HG03520 (cell line): Measurements from ENCODE around the gene NME2.

Experiments
- ATAC-seq: cut with Tn5 transposase; IDR thresholded peaks from one replicate; pipeline ENCODE4 v1.9.1; 2021; ENCODE audit warnings: mild to moderate bottlenecking, moderate library complexity; ENCODE audit not compliant: unreplicated experiment

NME2 gene

DNA sequence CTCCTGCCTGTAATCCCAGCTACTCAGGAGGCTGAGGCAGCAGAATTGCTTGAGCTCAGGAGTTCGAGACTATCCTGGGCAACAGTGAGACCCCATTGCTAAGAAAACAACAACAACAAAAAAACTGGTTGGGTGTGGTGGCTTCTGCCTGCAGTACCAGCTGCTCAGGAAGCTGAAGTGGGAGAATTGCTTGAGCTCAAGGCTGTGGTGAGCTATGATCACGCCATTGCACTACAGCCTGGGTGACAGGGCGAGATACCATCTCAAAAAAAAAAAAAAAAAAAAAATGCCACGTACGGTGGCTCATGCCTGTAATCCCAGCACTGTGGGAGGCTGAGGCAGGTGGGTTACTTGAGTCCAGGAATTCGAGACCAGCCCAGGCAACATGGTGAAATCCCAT lies 34.1 kb downstream of the NME2 start:
- ATAC-seq, result no peak

DNA sequence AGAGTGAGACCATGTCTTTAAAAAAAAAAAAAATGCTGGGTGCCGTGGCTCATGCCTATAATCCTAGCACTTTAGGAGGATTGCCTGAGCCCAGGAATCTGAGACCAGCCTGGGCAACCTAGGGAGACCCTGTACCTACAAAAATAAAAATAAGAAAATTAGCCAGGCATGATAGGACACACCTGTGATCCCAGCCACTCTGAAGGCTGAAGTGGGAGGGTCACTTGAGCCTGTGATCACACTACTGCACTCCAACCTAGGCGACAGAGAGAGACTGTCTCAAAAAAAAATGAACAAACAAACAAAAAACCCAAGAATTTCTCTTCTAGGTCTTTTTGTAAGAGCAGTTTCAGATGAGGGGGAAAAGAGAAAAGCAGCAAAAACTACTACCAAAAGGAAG lies 34.6 kb downstream of the NME2 start:
- ATAC-seq, result no peak

DNA sequence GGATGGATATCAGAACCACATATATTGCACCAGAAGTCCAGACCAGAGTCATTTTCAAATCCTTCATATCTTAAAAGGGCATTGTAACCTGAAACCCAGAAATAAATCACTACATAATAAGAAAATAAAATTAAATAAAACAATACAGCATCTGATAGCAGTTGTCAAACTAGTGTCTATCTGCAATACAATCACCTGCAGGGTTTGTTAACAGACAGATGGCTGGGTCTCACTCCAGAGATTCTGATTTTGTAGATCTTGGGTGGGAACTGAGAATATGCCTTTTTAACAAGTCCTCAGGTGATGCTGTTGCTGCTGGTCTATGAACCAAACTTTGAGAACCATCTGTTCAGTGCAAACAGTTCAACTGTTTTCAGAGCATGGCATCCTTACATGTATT lies 37.6 kb downstream of the NME2 start:
- no peak for ATAC-seq

DNA sequence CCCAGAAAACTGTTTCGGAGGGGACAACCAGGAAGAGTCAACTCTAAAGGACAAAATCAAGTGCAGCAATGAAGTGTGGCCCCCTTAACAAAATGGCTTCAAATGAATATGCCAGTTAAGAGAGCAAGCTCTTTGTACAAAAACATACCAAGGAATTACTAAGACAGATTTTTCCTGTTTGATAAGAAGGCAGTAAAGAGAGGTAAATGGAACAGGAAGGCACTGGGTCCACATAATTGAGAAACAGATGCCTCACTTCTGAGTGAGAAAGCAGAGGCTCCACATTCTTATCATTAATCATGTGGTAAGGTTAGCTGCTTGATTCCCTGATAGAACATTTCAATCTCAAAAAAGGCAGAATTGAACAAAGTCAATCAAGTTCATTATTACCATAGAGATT lies 48.7 kb downstream of the NME2 start:
- no peak for ATAC-seq

DNA sequence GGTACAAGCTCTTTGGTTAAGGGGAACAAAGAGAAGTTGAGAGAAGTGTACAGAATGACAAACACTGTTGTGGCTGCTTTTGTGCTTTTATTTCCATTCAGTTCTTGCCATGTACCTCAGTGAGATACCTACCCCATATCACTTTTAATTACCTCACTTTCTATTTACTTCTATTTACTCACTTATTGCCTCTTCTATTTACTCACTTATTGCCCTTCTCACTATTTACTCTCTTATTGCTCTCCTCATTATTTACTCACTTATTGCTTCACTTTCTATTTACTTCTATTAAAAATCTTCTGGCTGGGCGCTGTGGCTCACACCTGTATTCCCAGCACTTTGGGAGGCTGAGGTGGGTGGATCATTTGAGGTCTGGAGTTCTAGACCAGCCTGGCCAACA lies 51.7 kb downstream of the NME2 start:
- ATAC-seq, result no peak

DNA sequence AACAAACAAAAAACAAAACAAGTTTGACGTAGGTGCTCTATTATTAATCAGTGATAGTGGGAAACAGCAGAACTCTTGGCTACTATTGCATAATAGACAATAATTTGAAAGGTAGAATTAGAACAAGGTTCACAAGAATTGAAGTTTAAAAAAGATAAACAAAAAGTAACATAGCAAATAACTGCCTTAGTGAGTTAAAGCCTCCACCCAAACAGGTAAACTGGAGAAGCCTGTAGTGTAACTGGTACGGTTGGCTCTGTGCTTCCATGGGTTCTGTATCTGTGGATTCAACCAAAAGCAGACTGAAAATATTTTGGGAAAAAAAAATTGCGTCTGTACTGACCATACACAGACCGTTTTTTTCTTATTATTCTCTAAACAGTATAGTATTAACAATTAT lies 55.1 kb downstream of the NME2 start:
- no peak for ATAC-seq
